GM21528 (cell line): ENCODE measurements around the gene YWHAB.
"Not testable (repeated sequence)": the region's sequence is repeated elsewhere in the genome, so short reads cannot be mapped to it uniquely, and the experiment has no call there.

ENCODE experiments used
- ATAC-seq: cut with Tn5 transposase; IDR thresholded peaks from one replicate; pipeline ENCODE4 v1.9.1; 2021; ENCODE audit warnings: mild to moderate bottlenecking, moderate library complexity; ENCODE audit not compliant: unreplicated experiment, low FRiP score

The YWHAB gene

DNA sequence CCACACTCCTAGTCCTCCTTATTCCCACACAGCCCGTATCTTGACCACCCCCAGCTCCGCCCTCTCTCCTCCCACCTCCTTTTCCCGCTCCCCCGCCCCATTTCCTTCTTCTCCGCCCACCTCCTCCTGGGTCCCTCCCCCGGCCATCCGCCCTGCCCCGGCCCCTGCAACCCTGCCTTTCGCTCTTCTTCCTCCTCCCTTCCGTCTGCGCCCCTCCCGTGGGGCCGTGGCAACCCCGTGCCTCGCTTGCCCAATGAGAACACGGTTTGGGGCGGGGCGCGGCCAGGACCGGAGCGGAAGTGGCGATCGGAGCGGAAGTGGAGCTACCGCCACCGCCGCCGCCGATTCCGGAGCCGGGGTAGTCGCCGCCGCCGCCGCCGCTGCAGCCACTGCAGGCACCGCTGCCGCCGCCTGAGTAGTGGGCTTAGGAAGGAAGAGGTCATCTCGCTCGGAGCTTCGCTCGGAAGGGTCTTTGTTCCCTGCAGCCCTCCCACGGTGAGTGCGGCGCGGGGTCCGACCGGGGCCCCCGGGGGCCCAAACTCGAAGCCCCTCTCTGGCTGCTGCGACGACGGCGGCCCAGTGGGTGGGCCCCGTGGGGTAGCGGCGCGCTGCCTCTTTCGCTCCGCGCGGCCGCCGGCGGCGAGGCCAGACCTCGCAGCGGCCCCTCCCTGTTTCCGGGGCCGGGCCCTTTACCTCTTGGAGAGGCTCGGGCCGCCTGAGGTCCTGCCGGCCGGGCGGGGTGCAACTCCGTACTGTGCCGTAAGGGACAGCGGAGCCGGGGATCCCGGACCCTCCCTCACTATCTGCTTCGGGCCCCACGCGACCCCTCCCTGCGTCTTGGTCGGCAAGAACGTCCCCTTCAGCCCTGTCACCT, at the start of gene YWHAB:
Gene YWHAB (plus strand): TSS at position 314 of the 874 bp plus-strand sequence. CDS start 15,829 bp downstream, outside the sequence.
- ATAC-seq: peak; percentile 92

DNA sequence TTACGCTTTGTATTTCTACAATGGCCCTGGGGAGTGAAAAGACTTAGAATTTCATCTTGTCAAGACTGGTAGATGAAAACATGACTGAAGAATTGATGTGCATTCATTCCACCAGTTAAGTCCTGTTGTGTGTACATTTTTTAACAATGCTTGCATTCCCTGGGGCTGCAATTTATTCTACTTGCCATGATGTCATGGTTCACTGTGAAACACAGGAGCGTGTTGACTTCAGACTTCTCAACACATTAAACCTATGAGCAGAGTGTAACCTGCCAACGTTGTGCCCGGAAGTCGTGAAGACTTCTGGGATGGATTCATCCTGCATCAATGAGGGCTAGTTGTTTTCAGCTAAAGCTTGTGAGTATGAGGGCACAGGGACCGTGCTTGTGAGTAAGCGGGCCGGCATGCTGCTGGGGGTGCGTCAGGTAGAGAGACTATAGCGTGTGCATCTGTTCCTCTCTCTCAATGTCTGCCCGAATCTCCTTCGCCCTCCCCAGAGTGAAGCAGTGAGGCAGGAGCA, 48.8 kb upstream of the YWHAB start:
- no peak for ATAC-seq

DNA sequence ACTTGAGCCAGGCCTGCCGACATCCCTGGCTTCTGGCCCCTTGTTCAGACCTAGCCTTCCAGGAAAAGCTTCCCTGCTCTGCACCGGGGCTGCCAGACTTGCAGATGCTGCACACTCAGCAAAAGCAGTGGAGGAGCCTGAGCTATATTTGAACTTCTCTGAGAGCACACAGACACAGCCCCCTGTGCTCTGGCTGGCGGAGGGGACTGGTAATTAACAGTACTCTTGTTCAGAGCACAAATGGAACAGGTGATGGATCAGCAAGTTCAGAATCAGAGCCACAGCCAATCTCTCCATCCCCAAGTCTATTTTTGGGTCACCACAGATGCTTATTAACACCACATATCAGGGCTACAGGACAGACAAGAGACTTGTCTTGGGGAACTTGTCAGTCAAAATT, 47.6 kb upstream of the YWHAB start:
- no peak for ATAC-seq

DNA sequence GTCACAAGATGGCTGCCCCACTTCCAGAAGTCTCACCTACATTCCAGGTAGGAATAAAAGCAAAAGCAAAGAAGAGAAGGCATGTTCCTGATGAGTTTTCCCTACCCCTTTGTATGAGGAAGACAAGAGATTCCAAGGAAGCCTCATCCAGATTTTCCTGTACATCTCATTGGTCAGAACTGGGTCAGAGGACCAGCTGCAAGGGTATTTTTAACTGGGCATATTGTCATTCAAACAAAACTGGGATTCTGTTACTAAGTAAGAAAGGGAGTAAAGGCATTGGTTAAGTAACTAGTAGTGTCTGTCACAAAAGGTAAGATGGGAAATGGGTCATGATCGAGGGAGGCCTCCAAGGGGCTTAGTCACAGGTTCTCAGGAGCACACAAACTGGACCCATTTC, 47.0 kb upstream of the YWHAB start:
- ATAC-seq: no peak

DNA sequence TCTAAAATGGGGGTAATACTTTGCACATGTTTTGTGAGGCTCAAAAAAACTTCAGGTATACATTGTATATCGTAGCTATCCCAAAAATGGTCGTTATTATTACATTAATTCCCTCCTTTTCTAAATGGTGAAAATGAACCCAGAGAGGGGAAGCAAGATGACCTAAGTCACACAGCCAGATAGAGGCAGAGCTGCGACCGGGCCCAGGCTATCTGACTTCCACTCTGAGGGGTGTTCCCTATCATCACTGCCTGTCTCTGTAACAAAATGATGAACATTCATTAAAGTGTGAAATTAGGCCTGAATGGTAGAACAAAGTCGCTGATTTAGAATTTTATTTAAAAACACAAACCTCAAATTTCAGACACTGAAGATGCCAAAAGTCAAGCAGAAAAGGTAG, 46.0 kb upstream of the YWHAB start:
- ATAC-seq: no peak

DNA sequence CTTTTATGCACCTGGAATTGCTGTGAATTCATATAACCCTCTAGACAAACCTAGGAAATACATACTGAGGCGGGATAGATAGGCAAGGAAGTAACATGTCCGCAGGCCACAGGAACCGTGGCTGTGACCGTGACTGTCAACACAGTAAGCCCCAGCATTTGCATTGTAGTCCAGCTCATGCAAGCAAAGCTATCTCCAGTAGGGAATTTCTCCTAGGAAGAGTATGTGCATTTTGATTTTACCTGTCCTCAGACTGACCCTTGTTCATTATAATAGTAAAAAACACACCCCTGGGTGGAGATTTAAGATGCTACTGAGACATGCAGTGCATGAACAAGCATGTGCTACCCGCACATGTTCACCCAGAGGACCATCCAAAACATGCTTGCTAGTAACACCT, 44.7 kb upstream of the YWHAB start:
- ATAC-seq: no peak

DNA sequence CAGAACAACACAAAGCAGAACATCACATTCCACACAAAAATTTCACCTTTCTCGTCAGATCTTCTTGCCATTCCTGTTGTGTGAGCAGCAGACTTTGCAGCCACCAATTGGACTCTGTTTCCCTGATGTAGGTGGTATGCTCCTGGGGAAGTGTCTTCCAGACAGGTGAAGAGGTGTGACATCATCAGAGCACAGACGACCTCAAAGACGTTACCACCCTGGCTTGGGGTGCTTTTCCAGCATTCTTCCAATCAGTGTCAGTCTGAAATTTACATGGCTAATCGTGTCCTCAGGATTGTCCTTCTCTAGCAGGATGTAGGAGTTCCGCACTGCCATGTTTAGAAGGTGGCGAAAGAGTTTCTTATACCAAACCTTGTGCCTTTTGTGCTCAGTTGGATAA, 43.5 kb upstream of the YWHAB start:
- ATAC-seq: no peak

DNA sequence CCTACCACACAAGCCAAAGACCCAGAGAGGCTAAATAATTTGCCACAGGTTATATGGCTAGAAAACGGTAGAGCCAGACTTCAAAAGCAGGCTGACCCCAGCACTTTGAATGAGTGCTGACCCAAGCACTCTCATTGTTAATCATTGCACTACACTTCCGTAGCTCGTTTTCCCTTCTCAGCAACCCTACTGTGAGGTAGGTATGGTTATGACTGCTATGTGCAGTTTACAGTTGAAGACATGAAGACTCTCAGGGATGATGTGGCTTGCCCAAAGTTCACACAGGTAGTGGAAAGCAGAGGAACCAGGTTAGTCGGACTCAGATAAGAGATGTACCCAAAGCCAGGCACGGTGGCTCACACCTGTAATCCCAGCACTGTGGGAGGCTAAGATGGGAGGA, 41.6 kb upstream of the YWHAB start:
- no peak for ATAC-seq

DNA sequence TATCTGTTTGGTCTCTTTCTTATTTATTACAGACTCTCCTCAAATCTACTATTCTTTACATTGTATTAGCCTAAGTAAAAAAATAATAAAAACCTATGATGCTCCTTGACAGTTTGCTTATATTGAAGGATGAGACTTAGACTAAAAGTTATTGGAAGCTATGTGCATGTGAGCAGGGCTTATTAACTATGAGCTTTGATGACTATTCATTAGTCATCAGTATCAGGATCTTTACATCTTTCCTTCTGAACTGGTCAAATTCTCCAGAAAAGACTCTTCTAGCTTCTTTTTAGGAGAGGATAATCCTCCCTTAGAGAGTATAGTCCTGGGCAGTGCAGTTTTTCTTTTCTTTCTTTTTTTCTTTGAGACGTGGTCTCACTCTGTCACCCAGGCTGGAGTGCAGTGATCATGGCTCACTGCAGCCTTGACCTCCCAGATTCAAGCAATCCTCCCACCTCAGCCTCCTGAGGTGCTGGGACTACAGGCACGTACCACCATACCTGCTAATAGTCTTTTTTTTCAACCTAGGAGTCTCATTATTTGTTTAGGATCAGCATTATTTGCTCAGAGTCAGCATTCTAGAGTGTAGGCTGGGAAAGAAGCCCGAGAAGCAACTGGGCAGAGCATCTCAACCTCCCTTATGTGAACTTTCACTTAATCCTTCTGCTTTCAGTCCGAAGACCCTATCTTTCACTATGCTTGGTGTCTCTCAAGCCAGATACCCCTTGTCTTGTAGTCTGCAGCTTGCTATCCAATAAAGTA, 37.1 kb upstream of the YWHAB start:
- ATAC-seq: no peak

DNA sequence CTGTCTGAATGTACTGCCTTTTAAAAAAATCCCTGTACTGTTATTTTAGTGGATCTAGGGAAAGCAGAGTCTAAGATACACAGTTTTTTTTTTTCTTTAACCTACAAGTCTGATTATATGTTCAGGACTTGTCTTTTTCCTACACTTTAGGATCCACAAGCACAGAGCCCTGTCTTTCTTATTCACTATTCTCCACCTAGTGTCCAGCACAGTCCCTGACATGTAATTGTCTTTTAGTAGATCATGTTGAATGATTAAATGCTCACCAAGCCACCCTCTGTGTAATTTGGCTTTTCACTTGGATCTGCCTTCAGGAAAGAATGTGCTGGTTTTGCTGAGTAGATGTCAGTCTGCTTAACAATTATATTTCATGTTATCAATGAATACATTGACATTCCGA, 35.8 kb upstream of the YWHAB start:
- no peak for ATAC-seq

DNA sequence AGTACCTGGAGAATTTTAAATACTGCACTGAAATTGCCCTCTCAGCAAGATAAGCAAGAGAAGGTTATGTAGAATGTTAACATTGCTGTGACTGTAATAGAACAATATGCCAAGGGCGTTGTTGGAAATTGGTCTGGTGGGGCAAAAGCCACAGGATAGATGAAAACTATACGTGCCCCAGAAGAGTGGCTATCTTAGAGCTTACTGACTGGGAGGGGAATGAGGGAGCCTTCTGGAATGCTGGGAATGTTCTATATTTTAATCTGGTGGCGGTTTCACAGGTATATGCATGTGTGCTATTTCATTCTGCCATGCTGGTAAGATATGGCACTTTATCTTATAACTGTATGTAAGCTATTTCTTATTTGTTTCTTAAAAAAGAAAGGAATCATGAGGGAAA, 35.2 kb upstream of the YWHAB start:
- ATAC-seq: no peak

DNA sequence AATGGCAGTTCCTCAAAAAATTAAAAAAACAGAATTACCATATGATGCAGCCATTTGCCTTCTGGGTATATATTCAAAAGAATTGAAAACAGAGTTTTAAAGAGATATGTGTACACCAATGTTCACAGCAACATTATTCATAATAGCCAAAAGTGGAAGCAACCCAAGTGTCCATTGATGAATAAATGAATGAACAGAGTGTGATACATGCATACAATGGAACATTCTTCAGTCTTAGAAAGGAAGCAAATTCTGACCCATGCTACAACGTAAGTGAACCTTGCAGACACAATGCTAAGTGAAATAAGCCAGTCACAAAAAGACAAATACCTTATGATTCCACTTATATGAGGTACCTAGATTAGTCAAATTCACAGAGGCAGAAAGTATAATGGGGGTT, 34.7 kb upstream of the YWHAB start:
- no peak for ATAC-seq

DNA sequence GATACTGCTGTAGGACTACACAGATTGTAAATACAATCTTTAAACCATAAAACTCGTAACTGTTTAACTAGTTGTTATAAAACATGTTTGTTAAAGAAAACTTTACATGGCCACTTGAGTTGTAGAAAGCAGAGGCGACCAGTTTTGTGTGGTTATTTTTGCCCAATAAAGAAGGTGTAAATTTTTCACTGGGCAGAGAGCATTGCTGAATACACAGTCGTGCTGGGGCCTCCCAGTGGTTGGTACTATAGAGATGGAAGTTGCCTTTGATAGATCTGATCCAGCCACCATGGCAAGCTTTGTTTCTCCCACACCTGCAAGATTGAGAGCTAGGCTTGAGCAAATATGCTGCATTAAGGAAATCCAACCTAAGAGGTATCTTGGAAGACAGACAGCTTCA, 34.0 kb upstream of the YWHAB start:
- no peak for ATAC-seq

DNA sequence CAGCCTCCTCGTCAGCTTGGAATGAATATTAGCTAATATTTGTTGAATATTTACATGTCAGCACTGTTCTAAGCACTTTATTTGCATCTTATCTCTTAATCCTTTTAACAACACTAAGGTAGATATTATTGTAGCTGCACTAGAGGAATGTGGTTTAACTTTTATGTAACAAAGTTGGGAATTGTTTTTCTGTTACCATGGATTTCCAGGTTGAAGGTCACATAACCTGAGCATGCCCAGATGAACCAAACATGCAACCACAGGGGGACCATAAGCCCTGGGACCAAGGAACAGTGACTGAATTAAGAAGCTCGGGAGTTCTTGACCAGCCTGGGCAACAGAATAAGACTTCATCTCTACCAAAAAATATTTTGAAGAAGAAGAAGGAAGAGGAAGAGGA, 29.1 kb upstream of the YWHAB start:
- no peak for ATAC-seq

DNA sequence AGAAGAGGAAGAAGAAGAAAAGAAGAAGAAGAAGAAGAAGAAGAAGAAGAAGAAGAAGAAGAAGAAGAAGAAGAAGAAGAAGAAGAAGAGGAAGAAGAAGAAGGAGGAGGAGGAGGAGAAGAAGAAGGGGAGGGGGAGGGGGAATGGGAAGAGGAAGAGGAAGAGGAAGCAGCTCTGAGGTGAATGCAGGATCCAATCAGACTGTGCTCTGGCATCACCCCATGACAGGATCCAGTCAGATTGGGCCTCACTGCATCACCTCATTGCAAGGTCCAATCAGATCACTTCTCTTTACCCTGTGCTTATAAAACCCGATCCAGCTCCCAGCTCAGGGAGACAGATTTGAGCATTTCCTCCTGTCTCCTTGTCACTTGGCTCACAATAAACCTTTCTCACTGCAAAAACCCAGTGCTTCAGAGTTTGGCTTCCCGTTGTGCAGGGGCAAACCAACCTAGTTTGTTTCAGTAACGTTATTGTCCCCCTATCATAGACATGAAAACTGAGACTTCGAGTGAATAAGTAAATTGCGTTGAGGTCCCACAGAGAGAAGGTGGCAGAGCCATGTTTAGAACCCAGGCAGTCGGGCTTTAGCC, 28.6 kb upstream of the YWHAB start:
- ATAC-seq: no peak

DNA sequence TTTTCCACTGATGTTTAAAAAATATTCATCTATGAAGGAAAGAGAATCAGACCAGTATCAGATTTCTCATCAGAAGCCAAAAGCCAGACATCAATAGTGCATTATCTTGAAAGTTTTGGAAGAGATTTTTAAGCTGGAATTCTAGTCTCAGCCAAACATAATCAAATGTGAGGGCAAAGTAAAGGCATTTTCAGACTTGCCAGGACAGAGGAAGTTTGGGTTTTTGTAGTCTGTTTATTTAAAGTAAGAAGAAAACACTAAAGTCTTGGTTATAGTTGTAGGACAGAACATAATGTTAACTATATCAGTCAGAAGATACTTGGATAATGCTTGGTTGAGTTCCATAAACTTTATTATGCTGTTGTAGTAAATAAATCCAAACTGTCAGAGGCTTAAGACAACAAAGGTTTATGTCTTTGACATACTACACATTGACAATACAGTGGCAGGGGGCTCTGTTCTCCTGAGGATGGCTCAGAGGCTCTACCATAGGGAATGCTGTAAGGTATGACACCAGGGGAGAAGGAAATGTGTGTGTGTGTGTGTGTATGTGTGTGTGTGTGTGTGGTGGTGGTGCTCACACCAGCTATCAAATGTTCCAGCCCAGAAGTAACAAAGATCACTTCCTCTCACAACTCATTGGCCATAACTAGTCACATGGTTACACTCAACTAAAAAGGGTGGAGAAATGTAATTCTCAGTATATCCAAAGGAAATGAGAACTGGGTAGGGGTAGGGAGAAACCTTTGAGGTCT, 26.7 kb upstream of the YWHAB start:
- no peak for ATAC-seq

DNA sequence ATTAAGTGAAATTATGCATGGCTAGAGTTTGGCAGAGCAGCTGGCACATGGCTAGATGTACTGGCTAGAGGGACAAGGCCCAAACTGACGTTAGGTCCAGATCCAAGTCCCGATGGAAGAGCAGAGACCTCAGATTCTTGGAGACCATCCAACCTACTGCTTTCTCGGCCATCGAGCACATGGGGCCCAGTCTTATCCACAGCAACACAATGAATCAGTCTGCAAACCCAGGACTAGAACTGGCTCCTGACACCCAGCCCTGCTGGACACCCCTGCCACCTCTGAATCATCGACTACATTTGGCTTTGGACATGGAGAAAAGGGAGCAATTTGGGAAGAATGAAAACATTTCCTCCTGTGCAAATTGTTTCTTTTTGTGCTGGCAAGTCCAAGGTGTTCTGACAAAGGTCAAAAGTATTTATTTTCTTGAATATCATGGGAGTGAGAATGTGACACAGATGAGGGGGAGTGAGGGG, 23.9 kb upstream of the YWHAB start:
- no peak for ATAC-seq

DNA sequence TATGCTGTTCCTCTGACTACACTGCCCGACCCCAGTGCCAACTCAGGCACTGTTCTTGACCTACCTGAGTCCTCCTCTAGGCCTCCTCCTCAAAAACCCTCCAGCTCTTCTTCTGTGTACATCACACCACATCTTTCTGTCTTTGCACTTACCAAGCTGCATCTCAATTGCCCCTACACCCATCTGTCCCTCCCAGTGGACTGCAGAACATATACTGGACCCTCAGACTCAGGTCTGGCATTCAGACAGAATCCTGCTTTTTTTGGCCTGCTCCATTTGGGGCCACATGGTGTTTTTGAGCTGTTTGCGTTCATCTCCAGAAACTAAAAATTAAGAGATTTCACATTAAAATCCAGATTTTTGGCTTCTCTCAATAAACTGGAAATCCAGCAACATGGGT, 23.2 kb upstream of the YWHAB start:
- no peak for ATAC-seq

DNA sequence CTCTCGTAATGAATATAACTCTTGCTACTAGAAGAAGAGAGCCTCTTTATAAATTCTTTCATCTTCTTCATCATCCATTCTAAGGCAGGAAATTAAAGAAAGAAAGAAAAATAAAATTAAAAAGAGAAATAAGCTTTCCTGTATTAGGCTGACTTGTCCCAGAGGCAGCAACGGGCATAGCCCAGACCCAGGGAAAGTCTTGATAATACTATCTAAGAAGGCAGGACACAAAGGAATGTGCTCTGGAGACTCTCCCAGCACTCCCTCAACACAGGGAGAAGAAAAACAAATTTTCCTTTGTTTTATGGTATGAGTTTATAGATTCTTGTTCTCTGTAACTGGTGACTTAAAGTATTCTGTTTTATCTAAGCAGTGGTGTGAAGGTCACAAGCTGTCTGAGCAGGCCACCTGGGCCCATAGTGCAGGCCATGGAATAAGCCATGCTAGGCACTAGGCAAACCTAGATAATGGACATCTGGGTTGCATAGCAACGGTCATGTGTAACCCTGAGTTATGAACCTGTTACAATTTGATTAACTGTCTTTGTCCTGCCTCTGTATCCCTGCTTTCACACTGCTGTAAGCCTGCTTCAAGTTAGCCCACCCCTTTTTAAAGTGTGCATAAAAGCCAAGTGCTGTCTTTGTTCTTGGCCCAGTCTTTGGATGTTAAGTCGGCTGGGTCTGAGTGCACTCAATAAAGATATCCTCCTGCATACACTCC, 22.0 kb upstream of the YWHAB start:
- ATAC-seq: not testable (repeated sequence)

DNA sequence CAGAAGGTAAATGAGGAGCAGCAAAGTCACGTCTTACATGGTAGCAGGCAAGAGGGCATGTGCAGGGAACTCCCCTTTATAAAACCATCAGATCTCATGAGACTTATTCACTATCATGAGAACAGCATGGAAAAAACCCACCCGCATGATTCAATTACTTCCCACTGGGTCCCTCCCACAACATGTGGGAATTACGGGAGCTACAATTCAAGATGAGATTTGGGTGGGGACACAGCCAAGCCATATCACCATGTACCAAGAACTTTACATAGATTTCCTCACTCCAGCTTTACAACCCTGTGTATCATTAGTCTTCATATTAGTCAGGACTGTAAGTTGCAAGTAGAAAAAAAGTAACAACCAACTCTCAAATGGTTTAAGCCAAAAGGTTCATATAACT, 21.0 kb upstream of the YWHAB start:
- ATAC-seq: not testable (repeated sequence)
